DND-41 (cell line): ENCODE measurements around the gene SAXO1.

Source experiments
- ATAC-seq: fragments of 200-7000 bp; cut with Tn5 transposase; 3 replicates; pipeline ENCODE4 v1.9.1; 2021; ENCODE audit warnings: low read depth; ENCODE audit not compliant: insufficient read depth
- DNase-seq: peaks from one replicate; pipeline ENCODE4 v3.0.0-alpha.2; 2020
- H2AFZ ChIP-seq: 2 replicates; pipeline ENCODE4 v1.6.0; 2012; ENCODE audit warnings: low read depth, low read length
- H3K27ac ChIP-seq: 2 replicates; pipeline ENCODE4 v1.5.1; 2012; ENCODE audit warnings: low read length, inconsistent platforms
- H3K27me3 ChIP-seq: fragments of 200-600 bp; sonication (generic); 2 replicates; pipeline ENCODE4 v1.6.0; 2012; ENCODE audit warnings: low read length, mild to moderate bottlenecking, inconsistent platforms; ENCODE audit not compliant: insufficient read depth, poor library complexity
- H3K36me3 ChIP-seq: 2 replicates; pipeline ENCODE4 v1.5.1; 2012; ENCODE audit warnings: low read length, inconsistent platforms; ENCODE audit not compliant: insufficient read depth
- H3K4me1 ChIP-seq: 2 replicates; pipeline ENCODE4 v1.5.1; 2012; ENCODE audit warnings: mild to moderate bottlenecking, low read length; ENCODE audit not compliant: insufficient read depth
- H3K4me2 ChIP-seq: 2 replicates; pipeline ENCODE4 v1.6.0; 2012; ENCODE audit warnings: mild to moderate bottlenecking, moderate library complexity, low read length, inconsistent platforms; ENCODE audit not compliant: insufficient read depth
- H3K4me3 ChIP-seq, 2 experiments: fragments of 200-600 bp in 1 of 2; shearing (Covaris generic) in 1 of 2; 2 replicates each; pipeline ENCODE4 v1.5.1; 2012 to 2016; ENCODE audit warnings: inconsistent platforms in 2 of 2, low read length in 2 of 2, mild to moderate bottlenecking in 2 of 2, low read depth in 1 of 2, moderate library complexity in 1 of 2
- H3K79me2 ChIP-seq: 2 replicates; pipeline ENCODE4 v1.6.0; 2012; ENCODE audit warnings: low read length, inconsistent platforms; ENCODE audit not compliant: insufficient read depth
- H3K9ac ChIP-seq: 2 replicates; pipeline ENCODE4 v1.6.0; 2012; ENCODE audit warnings: low read depth, mild to moderate bottlenecking, inconsistent platforms, low read length, moderate library complexity
- H3K9me3 ChIP-seq: 2 replicates; pipeline ENCODE4 v1.5.1; 2012; ENCODE audit warnings: low read length, moderate library complexity, mild to moderate bottlenecking, inconsistent platforms; ENCODE audit not compliant: insufficient read depth, severe bottlenecking
- H4K20me1 ChIP-seq: 2 replicates; pipeline ENCODE4 v1.6.0; 2012; ENCODE audit warnings: low read length; ENCODE audit not compliant: insufficient read depth
- CTCF ChIP-seq: IDR thresholded peaks from 2 replicates; pipeline ENCODE4 v1.5.1; 2012; ENCODE audit warnings: borderline replicate concordance, low read length, moderate library complexity, mild to moderate bottlenecking; ENCODE audit not compliant: poor library complexity, severe bottlenecking; ENCODE audit errors: extremely low read depth
- EZH2 ChIP-seq: IDR thresholded peaks from 3 replicates; pipeline ENCODE4 v1.6.1; 2012; ENCODE audit warnings: borderline replicate concordance, low read depth, mild to moderate bottlenecking, moderate library complexity, low read length, inconsistent platforms; ENCODE audit not compliant: severe bottlenecking

The SAXO1 gene

DNA sequence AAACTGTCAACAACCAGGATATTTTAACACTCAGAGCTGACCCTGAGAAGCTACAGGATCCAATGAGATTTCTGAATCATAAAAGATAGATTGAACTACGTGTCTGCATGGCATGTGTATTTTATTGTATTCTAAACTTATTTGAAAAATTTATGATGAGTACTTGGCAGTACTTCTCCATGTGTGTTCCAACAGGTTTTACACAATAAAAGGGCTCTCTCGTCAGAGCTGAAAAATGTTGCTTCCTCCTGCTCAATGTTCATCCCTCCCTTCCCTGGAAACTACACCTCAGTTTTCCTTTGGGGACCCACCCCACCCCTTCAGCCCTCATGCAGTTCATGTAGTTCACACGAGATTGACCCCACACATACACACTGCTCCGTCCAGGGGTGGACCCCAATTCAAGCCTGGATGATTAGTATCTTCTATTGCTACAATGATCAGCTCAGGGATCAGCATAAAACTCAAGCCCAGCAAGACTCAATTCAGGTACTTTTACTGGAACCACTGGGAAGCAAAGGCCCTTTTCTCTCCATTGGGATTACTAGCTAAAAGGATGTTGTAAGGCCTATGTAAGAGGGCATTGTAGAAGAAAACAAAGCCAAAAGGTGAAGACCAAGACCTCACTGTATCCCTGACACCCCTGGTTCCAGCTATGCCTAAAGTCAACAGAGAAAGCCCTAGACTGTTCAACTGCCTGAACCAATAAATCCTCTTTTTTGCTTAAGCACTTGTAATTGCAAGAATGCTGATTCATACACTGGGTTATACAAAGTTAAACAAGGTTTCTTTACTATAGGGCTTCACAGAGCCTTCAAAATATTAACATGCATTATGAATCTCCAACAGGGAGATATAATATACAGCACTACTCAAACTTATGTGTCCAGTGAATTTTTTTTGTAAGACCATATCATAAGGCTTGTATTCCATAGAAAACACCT lies 112.6 kb downstream of the SAXO1 start:
- no peaks in the 10 kb centered on the region for H3K36me3 ChIP-seq
- H3K27me3 ChIP-seq = peaks cover 4% of the 10 kb centered on the region
- H3K79me2 ChIP-seq = no peaks in the 10 kb centered on the region
- H3K4me3 ChIP-seq = no peak overlapping the region
- H3K27ac ChIP-seq = no peak overlapping the region
- no peak overlapping the region for H2AFZ ChIP-seq
- H3K9ac ChIP-seq = no peak overlapping the region
- ATAC-seq (no peak), DNase-seq (no peak)
- H3K4me1 ChIP-seq = no peaks in the 10 kb centered on the region
- no peaks in the 10 kb centered on the region for H3K9me3 ChIP-seq
- no peak overlapping the region for H3K4me2 ChIP-seq
- no peak for TF ChIP-seq CTCF
- TF ChIP-seq EZH2 = no peak
- H4K20me1 ChIP-seq = no peaks in the 10 kb centered on the region

DNA sequence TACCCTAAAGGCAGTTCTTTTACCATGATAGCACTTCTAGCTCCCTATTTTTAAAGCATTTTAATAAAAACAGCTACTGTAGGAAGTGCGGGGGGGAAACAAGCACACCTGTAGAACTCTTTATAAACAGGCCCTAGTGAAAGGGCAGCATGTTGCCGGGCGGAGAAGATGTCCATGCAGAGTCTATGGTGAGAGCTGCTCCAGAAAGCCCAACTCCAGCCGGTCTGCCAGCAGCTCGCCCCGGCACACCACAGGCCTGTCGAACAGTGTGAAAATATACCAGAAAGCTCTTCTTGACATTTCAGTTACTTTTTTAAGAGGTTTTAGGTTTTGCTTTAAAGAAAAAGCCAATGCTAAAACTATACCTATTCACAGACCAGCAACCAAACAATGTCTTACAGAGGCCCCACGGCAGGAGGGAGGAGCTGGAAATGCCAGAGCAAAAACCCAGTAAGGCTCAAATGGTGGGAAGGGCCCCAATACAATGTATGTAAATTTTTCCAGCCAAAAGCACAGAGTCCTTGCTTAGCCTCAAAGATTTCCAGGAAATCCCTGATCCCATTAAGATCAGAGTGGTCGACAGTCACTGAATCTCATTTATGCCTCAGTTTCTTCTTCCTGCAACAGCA lies 121.2 kb downstream of the SAXO1 start:
- H4K20me1 ChIP-seq = no peaks in the 10 kb centered on the region
- H3K9ac ChIP-seq = no peak overlapping the region

DNA sequence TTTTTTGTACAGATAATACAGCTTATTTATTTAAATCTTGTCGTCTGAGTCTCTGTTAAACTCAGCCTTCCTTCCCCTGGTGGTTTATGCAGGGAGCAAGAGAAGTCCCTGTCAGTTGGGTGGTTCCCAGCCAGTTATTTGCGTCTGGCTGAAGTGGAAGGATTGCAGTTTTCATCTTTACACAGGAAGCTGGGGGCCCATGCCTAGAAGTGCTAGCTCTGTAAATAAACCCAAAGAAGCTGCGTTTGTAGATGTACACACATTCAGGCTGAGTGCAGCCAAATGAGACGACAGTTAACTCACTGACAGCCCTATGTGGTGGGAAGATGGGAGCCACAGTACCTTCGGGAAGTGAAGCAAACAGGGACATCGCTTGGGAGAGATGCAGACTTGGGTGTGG lies 122.1 kb downstream of the SAXO1 start:
- no peak overlapping the region for H3K9ac ChIP-seq
- no peak overlapping the region for H3K27ac ChIP-seq
- H4K20me1 ChIP-seq = no peaks in the 10 kb centered on the region
- no peaks in the 10 kb centered on the region for H3K36me3 ChIP-seq
- H3K4me3 ChIP-seq = no peak overlapping the region
- peaks cover 3% of the 10 kb centered on the region for H3K27me3 ChIP-seq
- TF ChIP-seq EZH2 (no peak), CTCF (no peak)
- ATAC-seq (no peak), DNase-seq (no peak)
- H2AFZ ChIP-seq = no peak overlapping the region
- H3K79me2 ChIP-seq = no peaks in the 10 kb centered on the region
- no peaks in the 10 kb centered on the region for H3K4me1 ChIP-seq
- no peaks in the 10 kb centered on the region for H3K9me3 ChIP-seq
- H3K4me2 ChIP-seq = no peak overlapping the region

More for the DNA sequence above, 121.2 kb downstream of the SAXO1 start:
- peaks cover 3% of the 10 kb centered on the region for H3K27me3 ChIP-seq
- DNase-seq = no peak
- TF ChIP-seq EZH2 (no peak), CTCF (no peak)
- H3K9me3 ChIP-seq = no peaks in the 10 kb centered on the region
- H3K36me3 ChIP-seq = no peaks in the 10 kb centered on the region
- H3K27ac ChIP-seq = no peak overlapping the region
- H3K4me2 ChIP-seq = no peak overlapping the region
- H3K4me3 ChIP-seq = no peak overlapping the region
- ATAC-seq = no peak
- H3K4me1 ChIP-seq = no peaks in the 10 kb centered on the region
- no peaks in the 10 kb centered on the region for H3K79me2 ChIP-seq
- H2AFZ ChIP-seq = no peak overlapping the region
